ENCODE data around the gene TBL1XR1. TPM values are rescaled to one million over a fixed set of nuclear protein-coding genes. Genes with fewer than 3 reads are reported as not detected.

Gene TBL1XR1
- total and polyA plus RNA-seq, 2 of the 8 experiments (the other 6 are each of a cell fraction or from before 2014, with no cell fraction given): 28.1 to 147 TPM

GRCh38 chr3:177177749-177178221 lies 19.5 kb downstream of the TBL1XR1 start:
- no peak overlapping the region for H3K9ac ChIP-seq (replicated peaks in 1 of 4; ENCODE audit: extremely low read depth in 1 of 4, low read depth in 3 of 4, low read length in 3 of 4)
- H3K18ac ChIP-seq (ENCODE audit: extremely low read depth, low read length): no peak overlapping the region
- no peak overlapping the region for H2AK5ac ChIP-seq (ENCODE audit: low read depth, low read length)
- no peak overlapping the region for H3K56ac ChIP-seq (replicated peaks; ENCODE audit: insufficient read length, low read depth, low read length)
- H3K4me2 ChIP-seq (ENCODE audit: insufficient read depth in 1 of 2, low read depth in 2 of 2, low read length in 2 of 2): no peak overlapping the region
- H2AFZ ChIP-seq (ENCODE audit: low read length): no peak overlapping the region
- 85% methylated on average over 8 of the region's 8 CpGs; no CpG with 5 or more reads in 1 of the 2 experiments for WGBS, 2 experiments (ENCODE audit: extremely low coverage in 1 of 2, insufficient coverage in 1 of 2, insufficient read length in 1 of 2, insufficient replicate concordance in 2 of 2, low coverage in 1 of 2, low lambda C conversion rate in 2 of 2, missing lambda C conversion rate in 1 of 2)
- no peaks in the 10 kb centered on the region; the same call in 1 of the 2 replicates for H3K79me1 ChIP-seq (ENCODE audit: low read depth, low read length)
- TF ChIP-seq, protein P1, sequence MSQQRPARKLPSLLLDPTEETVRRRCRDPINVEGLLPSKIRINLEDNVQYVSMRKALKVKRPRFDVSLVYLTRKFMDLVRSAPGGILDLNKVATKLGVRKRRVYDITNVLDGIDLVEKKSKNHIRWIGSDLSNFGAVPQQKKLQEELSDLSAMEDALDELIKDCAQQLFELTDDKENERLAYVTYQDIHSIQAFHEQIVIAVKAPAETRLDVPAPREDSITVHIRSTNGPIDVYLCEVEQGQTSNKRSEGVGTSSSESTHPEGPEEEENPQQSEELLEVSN (IDR thresholded peaks at IDR 0.05): no peak
- no peak for TF ChIP-seq CTBP2 (IDR thresholded peaks at IDR 0.05; ENCODE audit: borderline replicate concordance, insufficient read depth, insufficient read length, low read length)
- no peak for TF ChIP-seq GABPA (IDR thresholded peaks at IDR 0.05; ENCODE audit: borderline replicate concordance, insufficient read depth, low read length)
- no peak for TF ChIP-seq SP1 (IDR thresholded peaks at IDR 0.05; ENCODE audit: low read depth, low read length)
- no peak for TF ChIP-seq FOSL1 (IDR thresholded peaks at IDR 0.05; ENCODE audit: insufficient read depth, low read depth, low read length)
- no peak for TF ChIP-seq RFX5 (IDR thresholded peaks at IDR 0.05; ENCODE audit: borderline replicate concordance, low read depth, low read length)
- no peak for TF ChIP-seq SIRT6 (IDR thresholded peaks at IDR 0.05; ENCODE audit: low read length)
- no peak for TF ChIP-seq ASH2L (IDR thresholded peaks at IDR 0.05; ENCODE audit: low read length)
- no peak for TF ChIP-seq HDAC6 (IDR thresholded peaks at IDR 0.05; ENCODE audit: low read depth, low read length)
- TF ChIP-seq SRF (IDR thresholded peaks at IDR 0.05; ENCODE audit: low read depth, low read length): no peak
- no peak for TF ChIP-seq BRCA1 (IDR thresholded peaks at IDR 0.05; ENCODE audit: low read depth, low read length)
- no peak for TF ChIP-seq CBX8 (IDR thresholded peaks at IDR 0.05; ENCODE audit: borderline replicate concordance, low read depth, low read length)
- no peak for TF ChIP-seq RXRA (IDR thresholded peaks at IDR 0.05; ENCODE audit: insufficient read depth, low read depth, low read length)
- H2BK20ac ChIP-seq (ENCODE audit: low read length): no peak overlapping the region
- no peaks in the 10 kb centered on the region for H3K9me3 ChIP-seq (ENCODE audit: insufficient read depth in 2 of 2, low read depth in 1 of 2, low read length in 1 of 2)
- peaks cover 64 to 99% of the 10 kb centered on the region in 2 experiments for H3K79me2 ChIP-seq (ENCODE audit: control insufficient read depth in 1 of 2, insufficient read depth in 2 of 2, low read length in 2 of 2)
- H3K36me3 ChIP-seq (ENCODE audit: control insufficient read depth in 2 of 4, insufficient read depth in 4 of 4, low read length in 3 of 4): no peaks in the 10 kb centered on the region
- DNase-seq (ENCODE audit: low read depth in 1 of 2, low spot score in 2 of 2): no peak
- no peaks in the 10 kb centered on the region for H3K23me2 ChIP-seq (ENCODE audit: low read depth, low read length)
- ChIA-PET CTCF (ENCODE audit: partially characterized antibody) (interaction anchor here (0.6 kb wide), 1 partner anchor 20 kb away, joined by 3 read pairs; the partner anchor contains the start of gene TBL1XR1), POLR2A (ENCODE audit: partially characterized antibody) (interaction anchor here (0.6 to 1.4 kb wide), 3 partner anchors 15 to 357 kb away, joined by 3 to 5 read pairs (median 3); no protein-coding TSS in a partner anchor)
- no peak overlapping the region for H2BK15ac ChIP-seq (ENCODE audit: low read length)
- H2BK12ac ChIP-seq (ENCODE audit: low read depth, low read length): no peak overlapping the region
- FAIRE-seq: no peak
- no peak overlapping the region for H2BK120ac ChIP-seq (replicated peaks; ENCODE audit: low read depth, low read length)
- H3K4me3 ChIP-seq (ENCODE audit: extremely low read depth in 1 of 4, insufficient read depth in 2 of 4, low read depth in 3 of 4, low read length in 4 of 4): no peak overlapping the region
- no peak overlapping the region for H3K4ac ChIP-seq (replicated peaks; ENCODE audit: insufficient read length, low read depth, low read length)
- no peak overlapping the region for H4K5ac ChIP-seq (ENCODE audit: insufficient read length, low read depth, low read length)
- H3K27ac ChIP-seq (ENCODE audit: low read depth, low read length): no peak overlapping the region
- H3K14ac ChIP-seq (ENCODE audit: insufficient read length): no peak overlapping the region
- no peak overlapping the region for H2BK5ac ChIP-seq (ENCODE audit: low read depth, low read length)
- H4K20me1 ChIP-seq (replicated peaks in 1 of 2; ENCODE audit: control insufficient read depth in 1 of 2, insufficient read depth in 2 of 2, low read length in 2 of 2): peaks cover 25 to 34% of the 10 kb centered on the region in 2 experiments
- H4K91ac ChIP-seq (replicated peaks; ENCODE audit: insufficient read length, low read length): no peak overlapping the region
- no peaks in the 10 kb centered on the region for H3K27me3 ChIP-seq (replicated peaks in 1 of 4; ENCODE audit: control insufficient read depth in 3 of 4, extremely low read depth in 1 of 4, insufficient read depth in 3 of 4, low read length in 3 of 4)
- no peak overlapping the region for H4K8ac ChIP-seq (ENCODE audit: extremely low read depth, insufficient read depth, low read length)
- peaks cover 2 to 9% (median 5%) of the 10 kb centered on the region in 4 experiments; a peak in 5 of 7 replicates for H3K4me1 ChIP-seq (replicated peaks in 1 of 4; ENCODE audit: control insufficient read depth in 3 of 4, insufficient read depth in 4 of 4, low read length in 3 of 4)
- H3K23ac ChIP-seq (ENCODE audit: insufficient read length): no peak overlapping the region

Measured in H1 (cell line).